Measurements from ENCODE around the gene SORCS1. TPM values are rescaled to one million over a fixed set of nuclear protein-coding genes. Genes with fewer than 3 reads are reported as not detected.

Gene SORCS1
- total and polyA plus RNA-seq, 2 of the 13 experiments (the other 11 are each of a cell fraction or from before 2014, with no cell fraction given), result not detected

GRCh38 chr10:106971411-106971831 is 193.1 kb downstream of the SORCS1 start:
- H3K27ac ChIP-seq (ENCODE audit: extremely low read length, insufficient read depth, low read length), result no peak overlapping the region
- in situ Hi-C loops (cut with HindIII; ENCODE audit: extremely low pct_ligation_motif_present, low pct_unique_long_range_greater_than_20kb) (no loop called here), intact Hi-C loops (cut with micrococcal nuclease; ENCODE audit: unreplicated experiment) (no loop called here)
- no peaks in the 10 kb centered on the region for H3K36me3 ChIP-seq (replicated peaks in 1 of 2; ENCODE audit: control insufficient read depth in 1 of 2, insufficient read depth in 2 of 2, low read length in 2 of 2)
- H3K9me3 ChIP-seq (ENCODE audit: low read length), result peaks cover 18% of the 10 kb centered on the region
- H3K27me3 ChIP-seq (ENCODE audit: control insufficient read depth in 1 of 2, insufficient read depth in 2 of 2, low read length in 2 of 2), result no peaks in the 10 kb centered on the region
- no peak overlapping the region for H3K9ac ChIP-seq (ENCODE audit: insufficient read depth, low read depth, low read length)
- no peak overlapping the region for H2AFZ ChIP-seq (ENCODE audit: low read length)
- DNase-seq (ENCODE audit: low spot score), result no peak
- ChIA-PET POLR2A (no interaction called here), CTCF (ENCODE audit: low intra/inter-chr PET ratio, low total read pairs) (no interaction called here)
- peaks cover 9% of the 10 kb centered on the region for H3K4me1 ChIP-seq (ENCODE audit: insufficient read depth, low read length)
- 5% methylated on average over 1 of the region's 1 CpG for WGBS (ENCODE audit: low lambda C conversion rate)
- H4K20me1 ChIP-seq (ENCODE audit: insufficient read depth, low read length), result no peaks in the 10 kb centered on the region
- TF ChIP-seq, protein P1, sequence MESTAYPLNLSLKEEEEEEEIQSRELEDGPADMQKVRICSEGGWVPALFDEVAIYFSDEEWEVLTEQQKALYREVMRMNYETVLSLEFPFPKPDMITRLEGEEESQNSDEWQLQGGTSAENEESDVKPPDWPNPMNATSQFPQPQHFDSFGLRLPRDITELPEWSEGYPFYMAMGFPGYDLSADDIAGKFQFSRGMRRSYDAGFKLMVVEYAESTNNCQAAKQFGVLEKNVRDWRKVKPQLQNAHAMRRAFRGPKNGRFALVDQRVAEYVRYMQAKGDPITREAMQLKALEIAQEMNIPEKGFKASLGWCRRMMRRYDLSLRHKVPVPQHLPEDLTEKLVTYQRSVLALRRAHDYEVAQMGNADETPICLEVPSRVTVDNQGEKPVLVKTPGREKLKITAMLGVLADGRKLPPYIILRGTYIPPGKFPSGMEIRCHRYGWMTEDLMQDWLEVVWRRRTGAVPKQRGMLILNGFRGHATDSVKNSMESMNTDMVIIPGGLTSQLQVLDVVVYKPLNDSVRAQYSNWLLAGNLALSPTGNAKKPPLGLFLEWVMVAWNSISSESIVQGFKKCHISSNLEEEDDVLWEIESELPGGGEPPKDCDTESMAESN (CRISPR knock-in tag; conservative IDR thresholded peaks at IDR 0.05), result no peak
- TF ChIP-seq ZNF281 (CRISPR knock-in tag; IDR thresholded peaks at IDR 0.05; ENCODE audit: borderline replicate concordance), result no peak
- TF ChIP-seq RFXANK (CRISPR knock-in tag; IDR thresholded peaks at IDR 0.05), result no peak
- no peak for TF ChIP-seq TARDBP (CRISPR knock-in tag; IDR thresholded peaks at IDR 0.05)
- no peak for TF ChIP-seq CBFB (CRISPR knock-in tag; IDR thresholded peaks at IDR 0.05)
- TF ChIP-seq, protein P2, sequence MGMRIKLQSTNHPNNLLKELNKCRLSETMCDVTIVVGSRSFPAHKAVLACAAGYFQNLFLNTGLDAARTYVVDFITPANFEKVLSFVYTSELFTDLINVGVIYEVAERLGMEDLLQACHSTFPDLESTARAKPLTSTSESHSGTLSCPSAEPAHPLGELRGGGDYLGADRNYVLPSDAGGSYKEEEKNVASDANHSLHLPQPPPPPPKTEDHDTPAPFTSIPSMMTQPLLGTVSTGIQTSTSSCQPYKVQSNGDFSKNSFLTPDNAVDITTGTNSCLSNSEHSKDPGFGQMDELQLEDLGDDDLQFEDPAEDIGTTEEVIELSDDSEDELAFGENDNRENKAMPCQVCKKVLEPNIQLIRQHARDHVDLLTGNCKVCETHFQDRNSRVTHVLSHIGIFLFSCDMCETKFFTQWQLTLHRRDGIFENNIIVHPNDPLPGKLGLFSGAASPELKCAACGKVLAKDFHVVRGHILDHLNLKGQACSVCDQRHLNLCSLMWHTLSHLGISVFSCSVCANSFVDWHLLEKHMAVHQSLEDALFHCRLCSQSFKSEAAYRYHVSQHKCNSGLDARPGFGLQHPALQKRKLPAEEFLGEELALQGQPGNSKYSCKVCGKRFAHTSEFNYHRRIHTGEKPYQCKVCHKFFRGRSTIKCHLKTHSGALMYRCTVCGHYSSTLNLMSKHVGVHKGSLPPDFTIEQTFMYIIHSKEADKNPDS (CRISPR knock-in tag; IDR thresholded peaks at IDR 0.05), result no peak
- TF ChIP-seq SRY (CRISPR knock-in tag; IDR thresholded peaks at IDR 0.05), result no peak
- TF ChIP-seq NPAS2 (CRISPR knock-in tag; IDR thresholded peaks at IDR 0.05; ENCODE audit: borderline replicate concordance), result no peak
- no peak for FAIRE-seq
- H3K79me2 ChIP-seq (ENCODE audit: insufficient read depth, low read length), result no peaks in the 10 kb centered on the region
- peak; percentile 37; the same call in 1 of the 3 replicates for ATAC-seq
- H3K4me2 ChIP-seq (ENCODE audit: low read depth, low read length), result no peak overlapping the region
- no peak overlapping the region for H3K4me3 ChIP-seq (replicated peaks in 1 of 3; ENCODE audit: insufficient read depth in 1 of 3, low read depth in 2 of 3, low read length in 3 of 3)
- no TSS peak for BruUV-seq (replicated peaks)

Measured in HepG2 (cell line).